Measurements from ENCODE around the gene PTPRH. TPM values are rescaled to one million over a fixed set of nuclear protein-coding genes. Genes with fewer than 3 reads are reported as not detected.

Gene PTPRH
- total and polyA plus RNA-seq, 9 of the 15 experiments (the other 6 are each of a cell fraction or from before 2014, with no cell fraction given): 0.87 to 34.3 (median 22.7) TPM

DNA sequence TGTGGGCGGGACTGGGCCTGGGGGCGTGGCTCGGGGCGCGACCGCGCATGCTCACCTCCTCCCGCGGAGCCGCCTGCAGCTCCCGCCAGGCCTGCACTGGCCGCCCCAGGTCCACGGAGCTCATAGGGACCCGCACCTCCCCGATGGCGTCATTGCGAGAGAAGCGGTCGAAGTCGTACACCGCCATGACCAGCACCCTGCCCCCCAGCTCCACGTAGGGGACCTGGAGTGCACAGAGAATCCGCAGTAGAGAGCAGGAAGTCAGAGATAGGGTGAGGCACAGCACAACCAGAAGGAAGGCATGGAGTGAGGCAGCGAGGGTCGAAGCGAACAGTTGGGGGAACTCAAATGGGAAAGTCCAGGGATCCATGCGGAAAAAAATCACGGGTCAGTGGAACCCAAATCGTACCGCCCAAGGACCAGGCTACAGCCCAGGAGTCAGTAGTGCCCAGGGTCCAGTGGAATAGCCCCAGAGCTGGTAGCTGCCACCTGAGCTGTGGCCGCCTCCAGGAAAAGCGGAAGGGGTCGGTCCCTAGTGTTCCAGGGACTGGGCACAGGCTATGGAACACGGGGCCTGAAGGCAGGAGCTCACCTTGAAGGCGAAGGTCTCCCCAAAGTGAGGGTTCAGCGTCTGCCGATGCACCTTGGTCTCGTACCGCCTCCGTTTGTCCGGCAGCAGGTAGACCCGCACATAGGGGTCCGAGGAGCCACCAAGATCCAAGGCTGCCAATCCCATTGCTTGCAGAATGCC is 34.0 kb downstream of the PTPRH start (continued):
- TF ChIP-seq, protein P1, sequence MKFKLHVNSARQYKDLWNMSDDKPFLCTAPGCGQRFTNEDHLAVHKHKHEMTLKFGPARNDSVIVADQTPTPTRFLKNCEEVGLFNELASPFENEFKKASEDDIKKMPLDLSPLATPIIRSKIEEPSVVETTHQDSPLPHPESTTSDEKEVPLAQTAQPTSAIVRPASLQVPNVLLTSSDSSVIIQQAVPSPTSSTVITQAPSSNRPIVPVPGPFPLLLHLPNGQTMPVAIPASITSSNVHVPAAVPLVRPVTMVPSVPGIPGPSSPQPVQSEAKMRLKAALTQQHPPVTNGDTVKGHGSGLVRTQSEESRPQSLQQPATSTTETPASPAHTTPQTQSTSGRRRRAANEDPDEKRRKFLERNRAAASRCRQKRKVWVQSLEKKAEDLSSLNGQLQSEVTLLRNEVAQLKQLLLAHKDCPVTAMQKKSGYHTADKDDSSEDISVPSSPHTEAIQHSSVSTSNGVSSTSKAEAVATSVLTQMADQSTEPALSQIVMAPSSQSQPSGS (CRISPR knock-in tag; IDR thresholded peaks at IDR 0.05): no peak
- TF ChIP-seq E2F3 (CRISPR knock-in tag; IDR thresholded peaks at IDR 0.05) (no peak), ZSCAN29 (IDR thresholded peaks at IDR 0.05) (no peak), XRCC5 (IDR thresholded peaks at IDR 0.05; ENCODE audit: low read depth, low read length) (no peak), FOXK2 (conservative IDR thresholded peaks at IDR 0.05 in 1 of 2, IDR thresholded peaks at IDR 0.05 in 1 of 2; ENCODE audit: low read depth in 2 of 2) (no peak), GATA2 (CRISPR knock-in tag; IDR thresholded peaks at IDR 0.05) (no peak), FOSL1 (tag; conservative IDR thresholded peaks at IDR 0.05) (no peak), RB1 (IDR thresholded peaks at IDR 0.05; ENCODE audit: low read depth) (peak; percentile 80; the same call in 1 of the 2 replicates), ZNF232 (CRISPR knock-in tag; IDR thresholded peaks at IDR 0.05) (no peak), TEAD1 (CRISPR knock-in tag; IDR thresholded peaks at IDR 0.05) (peak in 1 of 2 experiments; percentile 72; a peak in 1 of 4 replicates), MAFF (IDR thresholded peaks at IDR 0.05; ENCODE audit: low read length) (no peak), JUND (IDR thresholded peaks at IDR 0.05; ENCODE audit: borderline replicate concordance, low read depth, low read length) (peak; percentile 57), JUND (tag; IDR thresholded peaks at IDR 0.05; ENCODE audit: borderline replicate concordance, low read depth, low read length) (peak; percentile 64; the same call in 1 of the 3 replicates), HMGN3 (IDR thresholded peaks at IDR 0.05; ENCODE audit: borderline replicate concordance, extremely low read depth, insufficient read length, low read depth, low read length) (no peak), PTRF (tag; IDR thresholded peaks at IDR 0.05) (no peak), OTX1 (CRISPR knock-in tag; IDR thresholded peaks at IDR 0.05) (0 out of 2 replicates have a peak, but pooled peaks have one; percentile 56), ADNP (tag; IDR thresholded peaks at IDR 0.05) (no peak), GABPB2 (CRISPR knock-in tag; conservative IDR thresholded peaks at IDR 0.05) (no peak), TAF1 (IDR thresholded peaks at IDR 0.05; ENCODE audit: control insufficient read depth, extremely low read depth, insufficient read depth, low read length, severe bottlenecking) (peak; percentile 57), BRD9 (IDR thresholded peaks at IDR 0.05; ENCODE audit: low read depth, partially characterized antibody) (no peak), ZNF57 (CRISPR knock-in tag; IDR thresholded peaks at IDR 0.05) (no peak), ATF7 (IDR thresholded peaks at IDR 0.05) (peak; percentile 93), ZNF785 (CRISPR knock-in tag; IDR thresholded peaks at IDR 0.05) (no peak), SNIP1 (IDR thresholded peaks at IDR 0.05; ENCODE audit: low read depth) (no peak)
- TF ChIP-seq, protein P2, sequence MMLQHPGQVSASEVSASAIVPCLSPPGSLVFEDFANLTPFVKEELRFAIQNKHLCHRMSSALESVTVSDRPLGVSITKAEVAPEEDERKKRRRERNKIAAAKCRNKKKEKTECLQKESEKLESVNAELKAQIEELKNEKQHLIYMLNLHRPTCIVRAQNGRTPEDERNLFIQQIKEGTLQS (IDR thresholded peaks at IDR 0.05): peak; percentile 81
- TF ChIP-seq, protein P2 (CRISPR knock-in tag; conservative IDR thresholded peaks at IDR 0.05): peak; percentile 71; the same call in 1 of the 2 replicates
- TF ChIP-seq, protein P3, sequence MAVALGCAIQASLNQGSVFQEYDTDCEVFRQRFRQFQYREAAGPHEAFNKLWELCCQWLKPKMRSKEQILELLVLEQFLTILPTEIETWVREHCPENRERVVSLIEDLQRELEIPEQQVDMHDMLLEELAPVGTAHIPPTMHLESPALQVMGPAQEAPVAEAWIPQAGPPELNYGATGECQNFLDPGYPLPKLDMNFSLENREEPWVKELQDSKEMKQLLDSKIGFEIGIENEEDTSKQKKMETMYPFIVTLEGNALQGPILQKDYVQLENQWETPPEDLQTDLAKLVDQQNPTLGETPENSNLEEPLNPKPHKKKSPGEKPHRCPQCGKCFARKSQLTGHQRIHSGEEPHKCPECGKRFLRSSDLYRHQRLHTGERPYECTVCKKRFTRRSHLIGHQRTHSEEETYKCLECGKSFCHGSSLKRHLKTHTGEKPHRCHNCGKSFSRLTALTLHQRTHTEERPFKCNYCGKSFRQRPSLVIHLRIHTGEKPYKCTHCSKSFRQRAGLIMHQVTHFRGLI (CRISPR knock-in tag; IDR thresholded peaks at IDR 0.05): no peak

All from K562 (cell line).